IMR-90 (cell line): Measurements from ENCODE around the gene PSMC6.

Experiments used
- CTCF ChIP-seq: conservative IDR thresholded peaks from 2 replicates; pipeline ENCODE4 v1.5.1; 2012; ENCODE audit warnings: mild to moderate bottlenecking, low read depth, low read length, improper control_type of control experiment
- FOS ChIP-seq: fragments of 150-350 bp; IDR thresholded peaks from 2 replicates; pipeline ENCODE4 v1.6.1; 2016; ENCODE audit warnings: low read depth, low read length
- MAZ ChIP-seq: IDR thresholded peaks from 2 replicates; pipeline ENCODE4 v1.6.1; 2012; ENCODE audit warnings: low read depth, mild to moderate bottlenecking, low read length, improper control_type of control experiment, moderate library complexity, borderline replicate concordance
- MXI1 ChIP-seq: IDR thresholded peaks from 2 replicates; pipeline ENCODE4 v1.6.1; 2012; ENCODE audit warnings: low read depth, mild to moderate bottlenecking, low read length, moderate library complexity, borderline replicate concordance
- POLR2A ChIP-seq: IDR thresholded peaks from 2 replicates; pipeline ENCODE4 v1.6.1; 2012; ENCODE audit warnings: mild to moderate bottlenecking, low read depth, low read length
- RFX5 ChIP-seq: IDR thresholded peaks from 2 replicates; pipeline ENCODE4 v1.8.0; 2012; ENCODE audit warnings: low read depth, mild to moderate bottlenecking, low read length, moderate library complexity
- USF2 ChIP-seq: fragments of 150-350 bp; IDR thresholded peaks from 2 replicates; pipeline ENCODE4 v1.6.1; 2017; ENCODE audit warnings: mild to moderate bottlenecking, antibody characterized with exemption, low read length, low read depth

GRCh38 chr14:52686176-52686575 lies 20.8 kb upstream of the PSMC6 start:
- TF ChIP-seq CTCF (no peak), MAZ (no peak), POLR2A (no peak), MXI1 (no peak), USF2 (no peak), FOS (no peak), RFX5 (no peak)
